Fibroblast of skin of left quadriceps (primary cell): ENCODE measurements around the gene CEP20.

Experiments
- DNase-seq, 2 experiments: peaks; one replicate each; pipeline ENCODE4 v3.0.0-alpha.2; 2013; ENCODE audit warnings: low read depth in 2 of 2

Gene CEP20

DNA sequence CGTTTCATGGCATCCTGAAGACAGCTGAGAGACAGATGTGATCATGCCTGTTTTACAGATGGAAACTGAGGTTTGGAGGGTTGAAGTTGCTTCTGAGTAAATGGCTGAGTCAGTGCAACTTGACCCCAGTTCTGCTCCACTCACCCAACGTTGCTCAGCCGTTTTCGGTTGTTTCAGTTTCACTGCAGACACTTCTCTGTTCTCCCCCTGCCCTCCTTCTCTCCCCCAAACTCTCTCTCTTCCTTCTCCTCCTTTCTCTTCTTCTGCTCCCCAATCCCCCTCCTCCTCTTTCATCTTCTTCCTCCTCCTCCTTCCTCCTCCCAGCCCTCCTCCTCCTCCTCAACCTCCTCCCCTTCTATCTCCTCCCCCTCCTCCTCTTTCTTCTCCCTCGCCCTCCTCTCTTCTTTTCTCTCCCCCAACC is 9.4 kb upstream of the CEP20 start:
- DNase-seq: peak; percentile 22 to 27

DNA sequence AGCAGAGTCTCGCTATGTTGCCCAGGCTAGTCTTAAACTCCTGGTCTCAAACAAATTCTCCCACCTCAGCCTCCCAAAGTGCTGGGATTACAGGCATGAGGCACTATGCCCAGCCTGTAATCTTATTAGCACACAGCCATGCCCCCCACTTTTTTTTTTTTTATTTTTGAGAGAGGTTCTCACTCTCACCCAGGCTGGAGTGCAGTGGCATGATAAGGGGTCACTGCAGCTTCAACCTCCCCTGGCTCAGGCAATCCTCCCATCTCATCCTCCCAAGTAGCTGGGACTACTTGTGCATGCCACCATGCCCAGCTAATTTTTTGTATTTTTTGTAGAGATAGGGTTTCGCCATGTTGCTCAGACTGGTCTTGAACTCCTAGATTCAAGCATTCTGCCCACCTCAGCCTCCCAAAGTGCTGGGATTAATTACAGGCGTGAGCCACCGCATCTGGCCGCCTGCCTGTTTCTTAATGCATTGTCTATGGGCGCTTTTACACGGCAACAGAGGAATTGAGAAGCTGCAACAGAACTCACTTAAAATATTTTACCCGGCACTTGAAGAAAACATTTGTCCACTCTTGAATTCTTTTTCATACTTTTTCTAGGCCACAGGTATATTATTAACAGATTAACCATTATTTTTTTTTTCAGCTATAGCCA is 8.8 kb upstream of the CEP20 start:
- peak; percentile 44 to 46 for DNase-seq

DNA sequence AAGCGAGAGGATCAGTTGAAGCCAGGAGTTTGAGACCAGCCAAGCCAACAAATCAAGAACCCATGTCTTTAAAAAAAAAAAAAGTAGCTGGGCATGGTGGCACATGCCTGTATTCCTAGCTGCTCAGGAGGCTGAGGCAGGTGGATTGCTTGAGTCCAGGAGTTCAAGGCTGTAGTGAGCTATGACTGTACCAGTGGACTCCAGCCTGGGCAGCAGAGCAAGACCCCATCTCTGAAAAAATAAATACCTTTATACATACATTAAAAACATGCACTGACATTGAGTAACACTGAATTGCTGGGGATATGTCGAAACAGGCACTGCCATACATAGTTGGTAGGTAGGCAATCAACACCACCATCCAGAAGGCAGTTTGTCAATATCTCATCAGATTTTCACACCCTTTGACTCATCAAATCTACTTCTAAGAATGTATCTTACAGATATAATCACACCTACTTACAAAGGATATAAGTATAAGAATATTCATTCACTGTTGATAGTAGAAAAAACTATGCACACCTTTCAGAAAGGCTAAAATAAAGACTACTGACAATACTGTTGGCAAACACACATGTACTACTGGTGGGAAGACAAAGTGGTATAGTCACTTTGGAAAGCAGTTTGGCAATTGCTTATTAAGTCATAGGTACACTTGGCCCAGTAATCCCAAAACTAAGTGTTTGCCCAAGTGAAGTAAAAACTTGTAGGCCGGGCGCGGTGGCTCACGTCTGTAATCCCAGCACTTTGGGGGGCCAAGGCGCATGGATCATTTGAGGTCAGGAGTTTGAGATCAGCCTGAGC is 6.4 kb upstream of the CEP20 start:
- no peak for DNase-seq

DNA sequence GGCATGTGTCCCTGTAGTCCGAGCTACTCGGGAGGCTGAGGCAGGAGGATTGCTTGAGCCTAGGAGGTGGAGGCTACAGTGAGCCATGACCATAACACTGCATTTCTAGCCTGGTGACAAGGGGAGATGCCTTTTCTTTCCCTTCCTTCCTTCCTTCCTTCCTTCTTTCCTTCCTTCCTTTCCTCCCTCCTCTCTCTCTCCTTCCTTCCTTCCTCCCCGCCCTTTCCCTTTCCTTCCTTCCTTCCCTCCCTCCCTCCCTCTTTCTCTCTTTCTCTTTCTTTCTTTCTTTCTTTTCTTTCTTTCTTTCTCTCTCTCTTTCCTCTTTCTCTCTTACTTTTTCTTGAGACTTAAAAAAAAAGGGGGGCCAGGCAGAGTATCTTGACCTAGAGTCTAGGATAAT is 3.1 kb upstream of the CEP20 start:
- no peak for DNase-seq

DNA sequence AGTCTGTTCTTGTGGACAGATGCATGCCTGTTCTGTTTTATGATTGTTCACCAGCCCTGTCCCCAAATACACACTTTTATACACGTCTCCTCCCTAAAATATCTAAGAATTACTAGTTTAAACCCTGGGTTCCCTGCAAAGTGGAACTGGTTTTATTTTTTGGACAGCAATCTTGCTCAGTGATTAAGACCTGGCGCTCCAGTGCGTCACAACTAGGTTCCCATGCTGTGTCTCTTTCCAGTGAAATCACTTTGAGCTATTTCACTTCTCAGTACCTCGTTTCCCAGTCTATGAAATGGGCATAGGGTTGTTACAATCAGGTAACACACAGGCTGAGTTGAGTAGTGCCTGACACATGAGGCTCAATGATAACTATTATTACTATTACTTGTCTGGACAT is 1.1 kb downstream of the CEP20 start:
- DNase-seq: no peak

DNA sequence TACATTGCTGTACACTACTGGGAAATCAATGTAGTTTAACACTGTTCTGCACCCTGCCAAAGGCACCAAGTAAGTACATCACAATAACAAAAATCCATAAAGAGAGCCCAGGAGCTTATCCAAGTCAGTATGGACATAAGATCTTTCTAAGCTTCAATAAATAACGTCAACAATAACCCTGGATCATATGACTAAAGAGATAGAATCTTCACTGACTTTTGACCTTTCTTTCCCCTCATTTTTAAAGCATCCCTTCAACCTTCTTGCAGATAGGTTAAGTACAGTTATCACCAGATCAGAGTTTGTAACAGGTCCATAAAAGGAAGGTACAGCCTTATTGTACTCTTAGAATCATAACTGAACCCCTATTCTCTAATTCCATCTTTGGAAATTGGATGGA is 2.3 kb downstream of the CEP20 start:
- DNase-seq: no peak

DNA sequence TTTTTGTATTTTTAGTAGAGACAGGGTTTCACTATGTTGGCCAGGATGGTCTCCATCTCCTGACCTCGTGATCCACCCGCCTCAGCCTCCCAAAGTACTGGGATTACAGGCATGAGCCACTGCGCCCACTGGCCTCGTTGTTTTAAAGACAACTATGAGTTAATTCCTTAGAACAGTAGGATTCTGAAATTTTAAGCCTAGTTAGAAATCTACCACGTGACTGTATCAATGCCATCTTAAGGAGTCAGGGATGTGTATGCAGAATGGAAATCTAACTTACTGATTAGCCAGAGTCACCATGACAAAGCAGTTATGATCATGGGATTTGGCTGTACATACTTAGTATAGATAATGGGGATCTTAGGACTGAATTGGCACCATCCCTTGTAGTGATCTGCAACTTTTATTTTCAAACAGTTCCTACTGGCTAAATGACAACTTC is 2.8 kb downstream of the CEP20 start:
- no peak for DNase-seq

DNA sequence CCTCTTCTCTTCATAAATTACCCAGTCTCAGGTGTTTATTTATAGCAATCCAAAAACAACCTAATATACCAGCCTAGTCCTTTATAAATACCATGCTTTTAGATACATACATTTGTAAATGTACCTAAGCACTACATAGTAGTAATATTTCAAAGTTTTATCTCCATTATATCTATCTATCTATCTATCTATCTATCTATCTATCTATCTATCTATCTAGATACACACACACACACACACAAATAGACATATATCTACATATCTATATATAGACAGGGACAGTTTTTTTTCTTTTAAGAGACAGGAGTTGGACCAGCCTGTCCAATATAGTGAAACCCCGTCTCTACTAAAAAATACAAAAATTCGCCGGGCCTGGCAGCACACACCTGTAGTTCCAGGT is 5.8 kb downstream of the CEP20 start:
- DNase-seq: no peak

DNA sequence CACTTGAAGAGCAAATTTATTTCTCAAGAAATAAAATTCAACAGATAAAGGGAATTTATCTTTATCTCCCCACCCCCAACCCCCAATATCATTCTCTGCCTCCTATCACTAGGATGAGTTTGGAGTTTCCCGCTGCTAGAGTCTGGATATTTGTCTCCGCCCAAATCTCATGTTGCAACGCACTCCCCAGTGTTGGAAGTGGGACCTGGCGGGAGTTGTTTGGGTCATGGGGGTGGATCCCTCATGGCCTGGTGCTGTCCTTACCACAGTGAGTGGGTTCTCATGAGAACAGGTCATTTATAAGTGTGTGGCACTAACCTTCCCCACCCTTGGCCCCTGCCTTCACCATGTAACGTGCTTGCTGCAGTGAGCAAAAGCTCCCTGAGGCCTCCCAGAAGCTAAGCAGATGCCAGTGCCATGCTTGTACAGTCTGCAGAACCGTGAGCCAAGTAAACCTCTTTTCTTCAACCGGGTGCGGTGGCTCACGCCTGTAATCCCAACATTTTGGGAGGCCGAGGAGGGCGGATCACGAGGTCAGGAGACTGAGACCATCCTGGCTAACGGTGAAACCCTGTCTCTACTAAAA is 6.5 kb downstream of the CEP20 start:
- no peak for DNase-seq

DNA sequence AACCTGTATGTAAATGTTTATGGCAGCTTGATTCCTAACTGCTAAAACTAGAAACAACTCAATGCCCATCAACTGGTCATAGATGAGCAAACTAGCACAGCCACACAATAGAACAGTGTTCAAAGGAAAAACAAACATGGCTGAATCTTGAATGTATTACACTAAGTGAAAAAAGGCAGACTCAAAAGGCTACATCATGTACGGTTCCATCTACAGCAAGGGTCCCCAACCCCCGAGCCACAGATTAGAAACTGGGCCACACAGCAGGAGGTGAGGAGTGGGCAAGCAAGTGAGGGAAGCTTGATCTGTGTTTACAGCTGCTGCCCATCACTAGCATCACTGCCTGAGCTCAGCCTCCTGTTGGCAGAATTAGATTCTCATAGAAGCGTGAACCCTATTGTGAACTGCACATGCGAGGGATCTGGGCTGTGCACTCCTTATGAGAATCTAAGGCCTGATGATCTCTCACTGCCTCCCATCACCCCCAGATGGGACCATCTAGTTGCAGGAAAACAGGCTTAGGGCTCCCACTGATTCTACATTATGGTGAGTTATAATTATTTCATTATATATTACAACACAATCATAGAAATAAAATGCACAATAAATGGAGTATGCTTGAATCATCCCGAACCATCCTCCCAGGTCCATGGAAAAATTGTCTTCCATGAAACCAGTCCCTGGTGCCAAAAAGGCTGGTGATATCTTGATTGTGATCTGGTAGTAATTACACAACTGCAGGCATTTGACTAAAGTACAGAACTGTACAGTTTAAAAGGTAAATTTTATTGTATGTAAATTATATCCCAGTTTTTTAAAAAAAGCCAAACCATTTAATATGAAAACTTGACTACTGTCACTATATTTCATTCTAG is 7.7 kb downstream of the CEP20 start:
- DNase-seq: no peak

DNA sequence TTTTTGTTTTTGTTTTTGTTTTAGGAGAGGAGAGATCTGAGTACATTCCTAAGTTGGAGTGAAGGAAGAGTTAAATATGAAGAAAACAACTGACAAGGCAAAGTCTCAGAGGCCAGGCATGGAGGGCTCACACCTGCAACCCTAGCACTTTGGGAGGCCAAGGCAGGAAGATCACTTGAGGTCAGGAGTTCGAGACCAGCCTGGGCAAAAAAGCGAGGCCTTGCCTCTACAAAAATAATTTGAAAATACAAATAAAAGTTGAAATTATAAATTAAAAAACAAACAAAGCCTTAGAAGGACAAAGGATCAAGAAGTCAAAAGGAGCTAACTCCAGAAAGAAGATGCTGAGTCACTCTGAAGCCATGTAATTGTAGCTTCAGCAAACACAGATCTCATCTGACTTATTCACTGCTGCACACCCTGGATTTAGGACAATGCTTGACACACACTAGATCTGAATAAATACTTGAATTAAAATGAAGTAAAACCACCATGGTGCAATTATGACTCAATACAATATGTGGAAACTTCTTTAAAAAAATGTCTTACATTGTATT is 9.1 kb downstream of the CEP20 start:
- peak; percentile 80 to 84 for DNase-seq

DNA sequence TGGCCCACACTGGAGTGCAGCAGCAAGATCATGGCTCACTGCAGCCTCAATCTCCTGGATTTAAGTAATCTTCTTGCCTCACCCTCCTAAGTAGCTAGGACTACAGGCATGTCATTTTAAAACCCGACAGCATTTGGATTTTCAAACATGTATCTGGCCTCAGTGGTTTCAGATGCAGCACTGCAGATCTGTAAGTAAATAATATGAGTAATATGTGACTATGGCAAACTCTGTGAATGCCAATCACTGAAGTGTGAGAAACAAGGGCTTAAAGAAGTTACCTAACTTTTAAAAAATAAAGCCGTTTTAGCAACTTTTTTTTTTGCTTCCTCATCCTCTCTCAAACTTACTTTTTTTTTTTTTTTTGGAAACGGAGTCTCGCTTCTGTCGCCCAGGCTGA is 11.9 kb downstream of the CEP20 start:
- no peak for DNase-seq

DNA sequence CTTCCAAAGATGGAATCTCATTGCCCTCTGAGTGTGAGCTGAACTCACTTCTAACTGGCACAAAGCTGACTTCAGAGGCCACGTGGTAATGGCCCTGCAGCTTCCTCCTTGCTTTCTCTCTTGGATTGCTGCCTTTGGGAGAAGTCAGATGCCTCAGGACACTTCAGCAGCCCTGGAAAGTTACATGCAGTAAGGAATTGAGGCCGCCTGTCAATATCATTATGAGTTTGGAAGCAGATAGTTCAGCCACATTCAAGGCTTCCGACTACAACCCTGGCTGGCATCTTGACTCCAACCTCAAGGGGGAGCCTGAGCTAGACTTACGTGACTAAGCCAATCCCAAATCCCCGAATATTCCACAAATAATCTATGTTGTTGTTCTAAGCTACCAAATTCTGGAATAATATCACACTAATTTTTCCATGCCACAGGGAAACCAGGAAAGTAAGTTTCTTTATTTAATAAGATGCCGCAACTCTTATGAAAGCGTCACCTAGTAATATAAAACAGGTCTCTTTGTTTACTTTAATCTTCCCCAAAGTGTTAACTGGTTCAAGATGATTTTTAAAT is 13.6 kb downstream of the CEP20 start:
- peak; percentile 38 to 46 for DNase-seq

DNA sequence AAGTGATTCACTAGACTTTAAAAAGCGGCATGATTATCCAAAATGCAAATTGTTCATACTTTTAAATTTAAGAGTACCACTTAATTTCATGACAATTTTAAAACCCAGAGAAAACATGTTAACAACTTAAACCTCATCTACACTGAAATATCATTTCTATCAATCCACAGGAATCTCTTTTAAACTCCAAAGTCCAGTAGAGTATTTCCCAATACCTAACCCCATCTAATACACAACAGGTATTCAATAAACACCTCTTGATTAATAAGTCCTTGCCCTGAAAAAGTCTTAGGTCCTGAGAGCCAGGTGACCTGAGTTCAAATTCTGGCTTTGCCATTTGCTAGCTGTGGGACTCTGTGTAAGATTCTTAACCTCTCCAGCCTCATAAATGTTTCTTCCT is 14.7 kb downstream of the CEP20 start:
- no peak for DNase-seq

DNA sequence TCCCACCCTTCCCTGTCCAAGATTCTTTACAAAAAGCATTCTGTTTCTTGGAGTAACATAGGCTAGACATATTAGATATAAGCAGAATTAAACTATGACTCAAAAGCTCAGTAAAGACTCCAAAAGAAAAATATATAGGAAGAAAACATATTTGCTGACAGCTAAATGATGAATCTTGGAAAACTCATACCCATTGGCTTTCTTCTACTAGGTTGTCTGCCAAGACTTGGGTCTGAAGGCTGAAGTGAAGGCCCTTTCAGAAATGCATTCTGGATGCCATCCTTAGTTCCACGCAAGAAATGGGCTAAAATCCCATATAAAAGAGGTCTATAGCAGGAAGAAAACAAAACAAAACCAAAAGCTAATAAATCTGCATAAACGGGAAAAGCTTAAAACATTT is 15.1 kb downstream of the CEP20 start:
- no peak for DNase-seq

DNA sequence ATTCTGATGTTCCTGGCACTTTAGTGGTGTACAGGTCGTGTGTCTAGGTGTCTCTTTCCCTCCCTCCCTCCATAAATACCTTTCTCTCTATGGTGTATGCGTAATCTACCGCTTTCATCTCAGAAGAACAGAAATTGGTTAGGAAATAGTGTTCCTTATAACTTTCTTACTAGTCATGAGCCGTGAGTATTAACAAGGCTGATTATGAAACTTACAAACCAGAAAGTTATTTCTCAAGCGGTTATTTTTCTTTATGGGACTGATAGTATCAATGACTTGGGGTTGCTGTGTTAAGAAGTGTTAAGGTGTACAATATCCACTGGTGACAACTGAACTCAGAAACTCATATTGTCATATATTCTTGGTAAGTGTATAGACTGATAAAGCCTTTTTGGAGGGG is 18.4 kb downstream of the CEP20 start:
- DNase-seq: no peak

DNA sequence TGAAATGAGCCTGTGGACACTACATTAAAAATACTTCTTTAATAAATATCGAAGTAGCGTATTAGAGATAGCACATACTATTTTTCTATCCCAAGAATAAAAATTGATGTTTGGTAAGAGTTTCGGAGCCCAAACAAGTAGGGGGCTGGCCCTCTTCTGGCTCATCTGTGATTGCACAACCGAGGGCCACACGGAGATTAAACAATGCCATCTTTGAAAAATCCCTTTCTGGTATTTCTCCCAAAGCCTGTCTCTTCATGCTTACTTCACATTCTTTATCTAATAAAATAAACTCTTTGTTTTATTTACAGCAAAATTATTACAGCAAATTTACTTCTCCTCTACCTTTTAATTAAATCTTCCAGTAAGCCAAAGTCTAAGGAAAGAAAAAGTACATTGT is 22.0 kb downstream of the CEP20 start:
- no peak for DNase-seq

DNA sequence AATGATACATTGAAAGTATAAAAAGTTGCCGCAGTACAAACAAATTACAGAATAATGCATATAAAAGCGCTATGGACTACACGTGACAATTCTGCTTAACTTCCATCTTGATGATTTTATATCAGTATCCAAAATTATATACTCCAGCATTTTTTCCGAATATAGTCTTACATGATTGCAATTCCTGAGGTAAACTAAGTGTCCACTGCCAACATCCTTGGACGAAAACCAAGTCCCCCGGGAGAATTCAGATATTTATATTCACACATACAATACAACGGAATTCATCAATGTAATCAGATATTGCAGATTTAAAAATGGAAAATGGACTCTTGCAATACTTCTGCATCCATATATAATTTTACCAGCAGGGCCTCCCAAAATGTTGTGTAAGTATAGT is 22.7 kb downstream of the CEP20 start:
- DNase-seq: peak; percentile 71 to 72

DNA sequence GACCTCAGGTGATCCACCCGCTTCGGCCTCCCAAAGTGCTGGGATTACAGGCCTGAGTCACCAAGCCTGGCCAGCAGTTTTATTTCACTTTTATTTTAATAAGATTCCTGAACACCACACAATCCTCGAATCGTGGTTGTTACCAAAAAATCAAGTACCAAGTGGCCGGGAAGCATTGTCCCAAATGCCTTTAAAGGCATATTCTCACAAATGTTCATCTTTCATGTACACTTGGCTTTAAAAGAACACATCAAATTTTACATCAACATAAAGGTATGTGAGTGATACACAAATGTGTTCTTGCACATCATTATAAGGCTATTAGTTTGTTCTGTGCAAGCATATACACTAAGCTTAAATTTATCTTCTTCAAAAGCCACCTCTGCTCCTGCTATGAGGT is 23.5 kb downstream of the CEP20 start:
- DNase-seq: no peak

DNA sequence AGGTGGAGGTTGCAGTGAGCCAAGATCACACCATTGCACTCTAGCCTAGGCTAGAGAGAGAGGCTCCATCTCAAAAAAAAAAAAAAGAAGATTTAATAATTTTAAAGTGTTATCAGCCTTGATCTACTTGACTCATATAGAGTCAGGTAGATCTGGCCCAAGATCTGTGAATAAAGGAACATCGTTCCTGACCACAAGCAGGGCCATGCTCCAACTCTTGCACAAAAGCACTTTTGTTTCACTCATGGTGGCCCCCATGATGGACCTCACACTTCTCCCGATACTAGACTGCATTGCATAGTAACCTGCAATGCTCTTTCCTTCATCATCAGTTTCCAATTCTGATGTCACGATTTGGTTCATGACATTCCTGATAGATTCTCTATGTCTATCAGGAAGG is 26.4 kb downstream of the CEP20 start:
- DNase-seq: no peak

DNA sequence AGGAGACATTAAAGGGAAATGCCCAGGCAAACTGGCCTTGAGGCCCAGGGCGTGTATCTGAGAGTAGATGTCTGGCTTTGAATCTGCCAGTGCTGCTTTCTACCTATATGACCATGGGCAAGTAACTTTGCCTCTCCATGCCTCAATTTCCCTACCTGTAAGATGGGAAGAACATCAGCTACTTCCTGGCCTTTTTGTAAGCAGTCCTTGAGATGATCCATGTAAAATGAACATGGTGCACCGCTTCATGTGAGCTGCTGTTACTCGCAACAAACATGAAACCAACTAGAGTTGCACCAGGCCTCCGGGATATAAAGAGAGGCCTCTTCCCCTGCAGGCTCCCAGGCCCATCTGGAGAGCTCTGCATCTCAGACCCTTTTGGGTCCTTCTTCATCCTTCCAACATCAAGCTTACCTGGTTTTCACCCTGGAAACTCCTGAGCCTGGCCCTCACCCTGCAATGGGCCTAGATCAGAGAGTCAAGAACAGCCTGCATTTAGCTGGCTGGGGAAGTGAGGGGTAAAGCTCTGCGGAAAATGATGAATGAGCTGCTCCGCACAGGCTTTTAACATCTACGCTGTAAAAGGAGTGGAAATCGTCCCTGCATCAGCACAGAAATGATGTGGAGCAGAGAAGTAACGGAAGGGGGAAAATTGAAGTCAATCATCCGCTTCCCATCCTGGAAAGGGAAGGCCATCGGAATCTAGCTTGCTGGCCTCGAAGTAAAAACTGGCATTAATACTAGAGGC is 29.3 kb downstream of the CEP20 start:
- no peak for DNase-seq
